ENCODE data around the gene FMNL3.

GRCh38 chr12:49664591-49665239, 42.5 kb downstream of the FMNL3 start:
- TF ChIP-seq POLR2A (IDR thresholded peaks at IDR 0.05) (no peak), CTCF (IDR thresholded peaks at IDR 0.05) (no peak)

Measured in vagina (tissue), 2 donors.